Neural crest cell (in vitro differentiated cells): ENCODE measurements around the gene DBF4B. TPM values are rescaled to one million over a fixed set of nuclear protein-coding genes. Genes with fewer than 3 reads are reported as not detected.
"Not testable (repeated sequence)": the region's sequence is repeated elsewhere in the genome, so short reads cannot be mapped to it uniquely, and the experiment has no call there.

Source experiments
- DNase-seq: peaks from one replicate; pipeline ENCODE4 v3.0.0; 2021; ENCODE audit warnings: low read depth, mixed read lengths, low spot score
- H3K27ac Mint-ChIP-seq: one replicate; pipeline ENCODE4 v1.8.0; 2021; ENCODE audit warnings: mild to moderate bottlenecking, mixed read lengths; ENCODE audit not compliant: unreplicated experiment
- H3K27me3 Mint-ChIP-seq: 2 replicates; pipeline ENCODE4 v1.8.0; 2021; ENCODE audit warnings: low read depth, mild to moderate bottlenecking, mixed read lengths
- H3K36me3 Mint-ChIP-seq: 2 replicates; pipeline ENCODE4 v1.8.0; 2021; ENCODE audit warnings: low read depth, mild to moderate bottlenecking, mixed read lengths
- H3K4me1 Mint-ChIP-seq: 2 replicates; pipeline ENCODE4 v1.8.0; 2021; ENCODE audit warnings: mixed read lengths
- H3K4me3 Mint-ChIP-seq: one replicate; pipeline ENCODE4 v1.8.0; 2021; ENCODE audit warnings: mild to moderate bottlenecking, mixed read lengths
- H3K9me3 Mint-ChIP-seq: 2 replicates; pipeline ENCODE4 v1.8.0; 2021; ENCODE audit warnings: mixed read lengths
- CTCF ChIP-seq: fragments of 200-600 bp; sonication (generic); conservative IDR thresholded peaks from 2 replicates; pipeline ENCODE4 v1.5.0; 2021; ENCODE audit warnings: antibody characterized with exemption, mild to moderate bottlenecking
- total RNA-seq: library from RNA; stranded (reverse); gene quantifications from 2 replicates; pipeline ENCODE4 v1.2.1, GENCODE V29; 2021

DBF4B gene
- total RNA-seq, 1 donor from 2014 or later = 51.1 TPM

- H3K9me3 Mint-ChIP-seq = no peaks in the 10 kb centered on the region
- H3K36me3 Mint-ChIP-seq = no peaks in the 10 kb centered on the region
- no peak overlapping the region for H3K4me3 Mint-ChIP-seq
- H3K27ac Mint-ChIP-seq = no peak overlapping the region
- peaks cover 4% of the 10 kb centered on the region for H3K4me1 Mint-ChIP-seq
- DNase-seq = no peak
- H3K27me3 Mint-ChIP-seq = no peaks in the 10 kb centered on the region
- TF ChIP-seq CTCF = peak; percentile 77
These were observed 35.9 kb upstream of the DBF4B start for GRCh38 chr17:44672479-44673093.

DNA sequence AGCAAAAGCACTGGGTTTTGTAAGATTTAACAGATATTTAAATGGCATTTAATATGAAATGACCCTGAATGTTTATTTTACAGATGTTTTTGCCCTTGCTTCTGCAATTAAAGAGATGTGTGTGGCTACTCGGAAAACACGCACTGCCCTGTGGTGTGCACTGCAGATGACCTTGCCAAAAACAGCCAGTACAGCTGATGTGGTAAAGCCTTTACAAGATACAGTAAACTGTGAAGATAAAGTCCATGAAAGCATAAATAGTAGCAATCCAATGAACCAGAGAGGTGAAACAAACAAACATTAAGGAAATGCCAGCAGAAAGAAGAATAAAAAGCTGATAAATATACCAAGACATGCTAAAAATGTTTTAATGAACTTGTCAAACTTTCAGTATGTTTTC is 34.6 kb upstream of the DBF4B start:
- Mint-ChIP-seq H3K4me1 (peaks cover 4% of the 10 kb centered on the region), H3K36me3 (peaks cover 2% of the 10 kb centered on the region), H3K27ac (no peak overlapping the region), H3K9me3 (no peaks in the 10 kb centered on the region), H3K27me3 (no peaks in the 10 kb centered on the region), H3K4me3 (no peak overlapping the region)
- DNase-seq = no peak
- no peak for TF ChIP-seq CTCF

- Mint-ChIP-seq H3K27me3 (no peaks in the 10 kb centered on the region), H3K4me1 (peaks cover 4% of the 10 kb centered on the region)
These were observed 31.3 kb upstream of the DBF4B start for GRCh38 chr17:44677136-44677535.

DNA sequence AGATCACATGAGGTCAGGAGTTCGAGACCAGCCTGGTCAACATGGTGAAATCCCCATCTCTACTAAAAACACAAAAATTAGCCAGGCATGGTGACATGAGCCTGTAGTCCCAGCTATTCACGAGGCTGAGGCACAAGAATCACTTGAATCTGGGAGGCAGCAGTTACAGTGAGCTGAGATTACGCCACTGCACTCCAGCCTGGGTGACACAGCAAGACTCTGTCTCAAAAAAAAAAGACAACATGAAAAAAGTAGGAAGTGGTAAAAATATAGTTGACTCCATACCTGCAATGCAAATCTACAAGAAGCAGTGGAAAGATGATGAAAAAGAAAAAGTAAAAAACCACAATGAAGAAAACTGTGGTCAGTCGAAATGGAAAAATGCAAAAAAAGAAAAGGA is 25.2 kb upstream of the DBF4B start:
- H3K27me3 Mint-ChIP-seq, DNase-seq, H3K36me3 Mint-ChIP-seq, H3K4me3 Mint-ChIP-seq, H3K27ac Mint-ChIP-seq, H3K4me1 Mint-ChIP-seq, H3K9me3 Mint-ChIP-seq: not testable (repeated sequence)

More at GRCh38 chr17:44677136-44677535, 31.3 kb upstream of the DBF4B start:
- H3K36me3 Mint-ChIP-seq = peaks cover 8% of the 10 kb centered on the region
- H3K9me3 Mint-ChIP-seq = no peaks in the 10 kb centered on the region
- no peak for TF ChIP-seq CTCF
- no peak overlapping the region for H3K27ac Mint-ChIP-seq
- no peak for DNase-seq
- no peak overlapping the region for H3K4me3 Mint-ChIP-seq

- DNase-seq = no peak
- Mint-ChIP-seq H3K4me3 (peak overlapping the region; percentile 5), H3K27ac (no peak overlapping the region), H3K27me3 (no peaks in the 10 kb centered on the region), H3K36me3 (no peaks in the 10 kb centered on the region), H3K9me3 (no peaks in the 10 kb centered on the region), H3K4me1 (peaks cover 19% of the 10 kb centered on the region)
- TF ChIP-seq CTCF = no peak
These were observed 20.7 kb upstream of the DBF4B start for GRCh38 chr17:44687756-44688155.

DNA sequence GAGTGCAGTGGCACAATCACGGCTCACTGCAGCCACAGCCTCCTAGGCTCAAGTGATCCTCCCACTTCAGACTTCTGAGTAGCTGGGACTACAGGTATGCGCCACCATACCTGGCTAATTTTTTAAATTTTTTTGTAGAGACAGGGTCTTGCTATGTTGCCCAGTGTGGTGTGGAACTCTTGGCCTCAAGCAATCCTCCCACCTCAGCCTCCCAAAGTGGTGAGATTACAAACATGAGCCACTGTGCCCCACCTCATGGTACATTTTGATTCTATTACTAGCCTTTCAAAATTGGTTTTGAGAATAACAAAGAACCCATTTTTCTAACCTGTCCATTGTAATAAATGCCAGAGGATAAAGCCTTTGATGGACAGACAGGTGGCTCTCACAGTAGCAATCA is 20.3 kb upstream of the DBF4B start:
- no peaks in the 10 kb centered on the region for H3K36me3 Mint-ChIP-seq
- H3K27ac Mint-ChIP-seq = no peak overlapping the region
- H3K4me1 Mint-ChIP-seq = peaks cover 19% of the 10 kb centered on the region
- H3K9me3 Mint-ChIP-seq = no peaks in the 10 kb centered on the region
- DNase-seq = no peak
- no peak for TF ChIP-seq CTCF
- H3K4me3 Mint-ChIP-seq = peak overlapping the region; percentile 99
- H3K27me3 Mint-ChIP-seq = no peaks in the 10 kb centered on the region
